Ecto neural progenitor cell (in vitro differentiated cells): ENCODE measurements around the gene NR5A1.

Source experiments
- DNase-seq: peaks from one replicate; pipeline ENCODE4 v3.0.0-alpha.2; 2018; ENCODE audit warnings: low spot score

The NR5A1 gene

DNA sequence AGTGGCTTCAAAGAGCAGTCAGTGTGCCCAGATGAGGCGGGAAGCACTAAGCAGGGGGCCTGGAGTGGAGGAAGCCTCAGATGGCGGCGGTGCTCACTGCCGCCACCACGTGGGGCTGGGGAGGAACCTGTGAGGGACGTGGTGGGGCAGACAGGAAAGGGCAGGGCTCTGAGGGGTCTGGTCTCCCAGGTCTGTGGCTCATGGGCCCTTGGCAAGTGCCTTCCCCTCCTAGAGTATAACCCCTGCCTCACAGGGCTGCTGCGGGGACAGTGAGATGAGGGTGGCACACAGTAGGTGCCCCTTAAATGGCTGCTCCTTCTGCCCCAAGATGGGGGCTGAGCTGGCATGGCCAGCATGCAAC, 26.6 kb downstream of the NR5A1 start:
- peak; percentile 76 for DNase-seq

DNA sequence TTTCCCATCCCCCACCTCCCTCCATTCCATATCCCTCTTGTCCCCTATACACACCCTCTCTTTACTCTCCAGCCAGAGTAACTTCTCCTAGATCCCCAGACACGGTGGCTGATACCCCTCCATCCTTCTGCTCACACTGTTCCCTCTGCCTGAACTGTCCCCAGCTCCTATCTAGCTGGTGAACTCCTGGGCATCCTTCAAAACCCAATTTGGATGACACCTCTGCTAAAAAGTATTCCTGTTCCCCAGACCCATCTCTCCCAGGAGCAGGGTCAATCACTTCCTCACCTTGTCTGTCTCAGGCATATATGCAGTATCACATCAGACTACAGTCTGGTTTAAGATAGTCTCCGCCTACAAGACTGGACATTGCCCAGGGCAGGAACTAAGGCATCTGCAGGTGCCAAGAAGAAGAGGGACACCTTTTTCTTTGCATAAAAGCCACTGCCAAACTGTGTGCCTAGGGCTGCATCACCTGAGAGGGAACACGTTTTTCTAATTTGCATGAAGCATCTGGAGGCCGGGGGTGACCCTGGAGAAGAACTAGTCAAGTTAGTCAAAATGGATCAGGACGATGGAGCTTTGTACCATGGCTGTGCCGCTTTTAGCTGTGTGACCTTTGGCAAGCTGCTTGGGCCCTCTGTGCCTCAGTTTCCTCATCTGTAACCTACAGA, 27.1 kb downstream of the NR5A1 start:
- no peak for DNase-seq

DNA sequence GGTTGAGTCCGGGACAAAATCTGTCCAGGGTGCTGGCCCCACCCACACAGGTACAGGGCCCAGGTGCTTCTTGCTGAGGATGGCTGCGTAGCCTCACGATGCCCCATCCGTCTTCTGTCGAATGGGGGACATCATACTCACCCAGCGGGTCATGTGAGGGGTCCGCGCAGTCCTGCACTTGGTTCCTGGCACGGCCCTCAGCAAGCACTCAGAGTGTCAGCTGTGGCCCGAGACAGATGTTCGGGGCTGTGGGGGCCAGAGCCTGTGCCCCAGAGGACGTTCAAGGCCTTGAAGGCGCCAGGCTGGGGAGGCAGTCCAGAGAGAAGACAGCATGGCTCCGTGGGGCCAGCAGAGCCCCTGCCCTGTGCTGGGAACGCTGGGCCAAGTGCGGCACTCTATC, 27.8 kb downstream of the NR5A1 start:
- no peak for DNase-seq

DNA sequence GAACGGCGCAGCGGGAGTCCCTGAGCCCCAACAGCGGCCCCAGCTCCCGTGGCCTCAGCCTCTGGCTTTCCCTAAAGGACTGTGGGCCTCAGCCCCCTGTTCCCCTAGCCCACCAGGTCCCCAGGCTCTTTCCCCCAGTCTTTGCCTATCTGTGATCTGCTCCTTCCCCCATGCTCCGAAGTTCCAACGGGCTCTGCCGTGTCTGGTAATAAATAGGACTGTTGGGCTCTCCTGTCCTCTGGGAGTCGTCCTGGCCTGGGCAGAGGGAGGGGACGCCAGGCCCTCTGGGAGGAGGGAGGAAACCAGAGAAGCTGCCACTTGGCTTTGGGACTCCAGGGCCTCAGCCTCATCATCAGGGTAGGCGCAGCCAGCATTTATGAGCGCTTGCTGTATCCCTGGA, 28.8 kb downstream of the NR5A1 start:
- no peak for DNase-seq

DNA sequence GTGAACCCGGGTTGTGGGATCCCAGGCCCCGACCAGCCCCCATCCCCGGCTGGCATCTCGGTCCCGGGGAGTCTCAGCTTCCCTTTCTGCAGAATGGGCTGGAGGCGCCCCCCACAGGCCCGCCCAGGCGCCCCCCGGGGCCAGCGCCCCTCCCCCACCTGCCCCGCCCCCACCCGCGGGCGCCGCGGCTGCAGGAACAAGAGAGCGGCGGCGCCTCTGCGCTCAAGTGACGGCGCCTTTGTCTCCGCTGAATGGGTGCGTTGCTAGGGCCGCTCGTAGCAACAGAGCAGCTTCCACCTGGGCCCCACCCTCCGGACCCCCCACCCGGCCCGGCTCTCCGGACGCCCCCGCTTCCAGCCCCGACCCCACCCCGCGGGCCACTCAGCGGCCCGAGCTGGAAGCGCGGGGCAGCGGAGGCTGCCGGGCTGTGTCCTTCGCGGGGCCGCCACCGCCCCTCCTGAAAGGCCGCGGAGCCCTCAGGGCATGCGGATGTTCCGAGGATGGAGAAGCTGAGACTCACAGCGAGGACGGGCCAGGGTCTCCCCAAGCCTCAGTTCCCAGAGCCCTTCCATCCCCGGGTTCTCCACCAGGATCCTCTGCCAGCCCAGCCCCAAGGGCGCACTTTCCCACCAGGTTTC, 29.4 kb downstream of the NR5A1 start:
- DNase-seq, result peak; percentile 79

DNA sequence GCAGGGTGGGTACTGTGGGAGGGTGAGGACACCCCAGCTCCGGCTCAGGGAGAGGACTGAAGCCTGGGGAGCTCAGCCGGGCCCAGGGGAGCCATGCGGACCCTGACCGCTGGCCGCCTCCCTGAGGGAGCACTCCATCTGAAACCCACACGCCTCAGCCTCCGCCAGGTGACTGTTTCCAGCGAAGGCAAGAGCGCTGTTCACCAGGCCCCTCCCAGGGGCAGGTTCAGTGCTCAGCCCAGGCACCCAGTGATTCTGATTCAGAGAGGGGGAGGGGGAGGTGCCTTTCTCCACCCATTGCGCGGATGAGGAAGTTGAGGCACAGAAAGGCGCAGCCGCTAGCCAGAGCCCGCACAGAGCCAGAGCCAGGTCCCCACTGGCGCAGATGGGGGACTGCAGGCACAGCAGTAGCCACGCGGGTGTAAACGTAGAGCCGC, 30.0 kb downstream of the NR5A1 start:
- DNase-seq, result no peak

DNA sequence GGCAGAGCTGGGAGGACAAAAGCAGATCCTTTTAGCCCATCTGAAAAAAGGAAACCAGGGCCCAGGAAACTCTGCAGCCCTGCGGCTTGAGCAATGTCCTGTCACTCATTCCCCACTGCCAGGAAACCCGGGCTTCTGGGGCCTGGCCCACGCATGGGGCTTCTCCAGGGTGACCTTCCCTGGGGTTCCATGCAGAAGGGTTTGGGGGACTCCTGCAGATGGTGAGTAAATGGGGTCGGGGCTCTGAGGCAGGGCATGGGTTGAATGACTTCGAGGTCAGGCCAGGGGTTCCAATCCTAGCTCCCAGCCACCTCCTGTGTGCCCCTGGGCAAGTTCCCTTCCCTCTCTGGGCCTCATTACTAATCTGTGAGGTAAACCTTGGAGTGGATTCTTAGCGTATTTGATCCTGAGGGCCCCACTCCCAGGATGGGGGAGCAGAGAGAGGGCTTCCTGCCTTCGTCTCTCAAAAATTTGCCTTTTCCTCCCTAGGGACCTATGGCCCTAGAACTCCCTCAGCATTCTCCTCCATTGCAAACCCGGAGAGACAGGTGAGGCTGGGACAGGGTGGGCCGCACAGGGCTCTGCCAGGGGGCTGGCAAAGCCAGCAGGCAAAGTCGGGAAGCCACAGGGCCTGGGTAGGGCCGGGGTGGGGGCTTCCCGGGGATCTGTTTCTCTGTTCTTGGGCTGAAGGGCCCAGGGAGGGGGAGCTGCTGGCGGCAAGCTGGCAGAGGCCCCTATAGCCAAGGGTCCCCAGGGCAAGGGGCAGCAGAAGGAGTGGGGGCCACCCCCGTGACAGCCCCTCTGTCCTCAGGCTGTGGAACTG, 31.1 kb downstream of the NR5A1 start:
- no peak for DNase-seq

DNA sequence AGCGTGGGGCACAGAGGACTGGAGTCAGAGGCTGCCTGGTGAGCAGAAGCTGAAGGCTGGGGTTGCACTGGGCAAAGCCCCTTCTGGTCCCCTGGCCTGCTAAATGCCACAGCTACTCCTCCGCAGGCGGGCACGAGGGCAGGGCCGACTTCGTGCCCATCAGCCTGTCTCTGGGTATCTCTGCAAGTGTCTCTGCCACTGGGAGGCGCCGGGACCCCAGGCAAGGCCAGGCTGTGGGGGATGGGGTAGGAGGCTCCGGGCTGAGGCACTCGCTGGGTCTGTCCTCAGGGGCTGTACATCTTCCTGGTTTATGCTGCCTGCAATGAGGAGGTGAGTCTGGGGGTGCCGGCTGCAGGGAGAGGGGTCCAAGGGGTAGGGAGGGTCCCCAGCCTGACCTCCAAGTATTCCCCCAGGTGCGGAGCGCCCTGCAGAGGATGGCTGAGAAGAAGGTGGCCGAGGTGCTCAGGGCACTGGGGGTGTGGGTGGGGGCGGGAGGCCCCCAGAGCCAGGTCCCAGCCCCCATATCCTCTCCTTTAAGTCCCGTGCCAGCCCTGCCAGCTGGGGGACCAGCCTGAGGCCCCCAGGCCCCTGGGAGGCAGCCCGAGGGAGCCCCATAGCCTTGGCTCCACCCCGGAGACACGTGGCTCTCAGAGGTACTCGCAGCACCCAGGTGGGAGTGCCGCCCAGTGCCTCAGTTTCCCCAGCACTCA, 31.9 kb downstream of the NR5A1 start:
- no peak for DNase-seq

DNA sequence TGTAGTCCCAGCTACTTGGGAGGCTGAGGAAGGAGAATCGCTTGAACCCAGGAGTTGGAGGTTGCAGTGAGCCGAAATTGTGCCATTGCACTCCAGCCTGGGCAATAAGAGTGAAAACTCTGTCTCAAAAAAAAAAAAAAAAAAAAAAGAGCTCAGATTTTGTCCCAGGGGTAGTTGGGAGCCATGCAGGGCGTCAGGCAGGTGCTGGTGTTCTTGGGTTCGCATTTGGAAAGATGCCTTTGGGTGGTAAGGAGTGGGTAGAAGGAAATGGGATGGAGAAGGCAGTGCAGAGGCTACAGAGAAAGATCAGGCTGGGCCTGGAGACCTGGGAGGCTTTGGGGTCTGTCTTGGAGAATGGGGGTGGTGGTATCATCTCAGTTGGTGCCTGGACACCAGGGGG, 33.0 kb downstream of the NR5A1 start:
- DNase-seq, result no peak

DNA sequence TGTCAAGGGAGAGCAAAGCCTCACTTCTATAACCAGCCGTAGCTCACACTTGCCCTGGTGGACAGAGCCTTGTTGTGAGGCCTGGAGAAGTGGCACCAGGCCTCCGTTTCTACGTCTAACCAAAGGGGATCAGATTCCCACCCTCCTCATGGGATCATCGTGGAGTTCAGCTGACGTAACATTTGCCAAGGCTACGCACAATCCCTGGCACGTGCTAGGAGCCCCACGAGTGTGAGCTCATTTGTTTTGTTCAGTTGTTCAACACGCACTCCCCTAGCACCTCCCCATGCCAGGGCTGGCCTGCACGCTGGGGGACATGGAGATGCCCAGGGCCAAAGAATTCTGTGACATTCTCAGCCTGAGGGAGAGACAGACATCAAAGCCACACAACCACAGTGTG, 33.9 kb downstream of the NR5A1 start:
- DNase-seq, result no peak

DNA sequence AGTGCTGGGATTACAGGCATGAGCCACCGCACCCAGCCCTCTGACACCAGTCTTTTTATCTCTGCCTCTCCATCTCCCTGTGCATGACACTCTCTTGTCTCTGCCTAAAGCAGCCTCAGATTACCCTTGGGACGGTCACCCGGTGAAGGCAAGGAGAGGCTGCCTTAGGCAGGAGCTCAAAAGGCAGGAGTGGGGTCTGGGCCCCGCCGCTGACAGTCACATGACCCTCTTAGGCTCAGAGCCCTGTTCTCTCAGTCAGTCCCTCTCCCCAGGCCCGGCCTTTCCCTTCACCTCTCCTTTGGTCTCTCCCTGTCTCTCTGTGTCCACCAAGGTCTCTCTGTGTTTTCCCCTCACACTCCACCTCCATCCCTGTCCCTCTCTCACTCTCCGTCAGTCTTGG, 34.4 kb downstream of the NR5A1 start:
- no peak for DNase-seq

DNA sequence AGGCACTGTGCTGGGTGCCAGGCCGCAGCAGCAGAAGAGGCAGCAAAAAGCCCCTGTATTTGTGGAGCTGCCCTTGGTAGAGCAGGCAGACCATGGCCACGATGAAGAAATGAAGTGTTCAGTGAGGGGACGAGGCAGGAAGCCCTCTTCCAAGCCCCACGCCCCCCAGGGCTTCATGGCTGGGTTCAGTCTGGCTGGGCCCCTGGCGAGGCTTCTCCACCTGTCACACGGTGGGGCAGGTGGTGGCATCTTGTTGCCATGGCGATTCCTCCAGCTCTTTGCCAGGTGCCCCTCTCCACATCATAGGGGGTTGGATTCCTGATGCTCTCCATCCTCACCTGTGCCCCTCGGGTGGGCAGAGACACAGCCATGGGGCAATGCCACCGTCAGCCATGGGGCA, 35.4 kb downstream of the NR5A1 start:
- no peak for DNase-seq

DNA sequence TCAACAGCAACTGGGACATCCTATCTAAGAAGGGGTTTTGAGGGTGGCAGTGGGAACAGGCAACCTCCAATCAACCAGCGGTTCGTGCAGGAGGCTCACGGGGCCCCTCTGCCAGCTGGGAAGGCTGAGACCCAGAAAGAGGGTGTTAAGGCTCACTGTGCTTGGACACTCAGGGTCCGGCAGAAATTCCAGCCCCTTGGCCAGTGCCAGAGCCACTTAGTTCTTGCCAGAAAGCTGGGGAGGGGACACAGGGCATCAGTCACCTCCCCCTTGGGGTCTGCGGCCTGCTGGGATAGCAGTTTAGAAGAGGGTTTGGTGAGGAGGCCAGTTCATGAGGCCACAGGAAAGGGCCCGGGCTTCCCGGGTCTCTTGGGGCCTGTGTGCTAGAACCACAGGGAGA, 36.5 kb downstream of the NR5A1 start:
- DNase-seq, result no peak

DNA sequence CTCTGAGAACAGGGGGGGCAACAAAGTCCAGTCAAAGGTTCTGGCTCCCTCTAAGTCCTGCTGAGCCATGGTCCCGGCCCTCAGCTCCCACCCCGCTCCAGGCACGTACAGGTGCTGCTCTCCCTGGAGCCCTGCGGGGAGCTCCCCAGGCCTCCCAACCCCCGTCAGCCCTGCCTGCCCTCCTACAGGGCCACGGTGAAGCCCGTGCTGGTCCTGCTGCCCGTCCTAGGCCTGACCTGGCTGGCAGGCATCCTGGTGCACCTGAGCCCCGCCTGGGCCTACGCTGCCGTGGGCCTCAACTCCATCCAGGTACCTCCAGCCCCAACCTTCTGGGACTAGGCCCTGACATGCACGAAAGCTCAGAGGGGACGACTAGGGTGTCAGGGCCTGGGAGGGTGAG, 36.9 kb downstream of the NR5A1 start:
- no peak for DNase-seq

DNA sequence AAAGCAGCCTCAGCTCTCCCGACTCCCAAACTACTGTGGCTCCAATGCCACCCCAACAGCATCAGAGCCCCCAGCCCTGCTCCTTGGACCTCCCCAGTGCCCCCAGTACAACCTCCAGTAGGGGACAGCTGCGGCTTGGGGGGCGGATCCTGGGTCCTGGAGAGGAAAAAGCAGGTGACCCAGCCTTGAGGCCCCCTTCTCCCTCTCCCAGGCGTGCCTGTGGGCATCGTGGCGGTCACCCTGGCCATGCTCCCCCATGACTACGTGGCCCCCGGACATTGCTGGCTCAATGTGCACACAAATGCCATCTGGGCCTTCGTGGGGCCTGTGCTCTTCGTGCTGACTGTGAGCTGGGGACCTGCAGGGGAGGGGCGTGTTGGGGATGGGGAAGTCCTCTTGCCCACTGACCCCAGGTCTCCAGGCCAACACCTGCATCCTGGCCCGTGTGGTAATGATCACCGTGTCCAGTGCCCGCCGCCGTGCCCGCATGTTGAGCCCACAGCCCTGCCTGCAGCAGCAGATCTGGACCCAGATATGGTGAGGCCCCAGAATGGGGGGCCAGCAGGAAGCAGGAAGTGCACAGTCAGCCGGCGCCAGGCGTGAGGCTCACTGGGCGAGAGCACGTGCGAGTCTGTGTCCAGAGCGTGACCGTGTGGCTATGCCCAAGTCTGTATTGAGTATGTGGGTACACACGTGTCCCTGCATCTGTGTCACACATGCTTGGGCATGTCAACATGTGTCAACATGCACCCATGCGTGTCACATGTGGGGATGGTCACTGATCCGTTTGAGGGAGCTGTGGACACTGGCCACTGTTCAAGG, 38.0 kb downstream of the NR5A1 start:
- no peak for DNase-seq

DNA sequence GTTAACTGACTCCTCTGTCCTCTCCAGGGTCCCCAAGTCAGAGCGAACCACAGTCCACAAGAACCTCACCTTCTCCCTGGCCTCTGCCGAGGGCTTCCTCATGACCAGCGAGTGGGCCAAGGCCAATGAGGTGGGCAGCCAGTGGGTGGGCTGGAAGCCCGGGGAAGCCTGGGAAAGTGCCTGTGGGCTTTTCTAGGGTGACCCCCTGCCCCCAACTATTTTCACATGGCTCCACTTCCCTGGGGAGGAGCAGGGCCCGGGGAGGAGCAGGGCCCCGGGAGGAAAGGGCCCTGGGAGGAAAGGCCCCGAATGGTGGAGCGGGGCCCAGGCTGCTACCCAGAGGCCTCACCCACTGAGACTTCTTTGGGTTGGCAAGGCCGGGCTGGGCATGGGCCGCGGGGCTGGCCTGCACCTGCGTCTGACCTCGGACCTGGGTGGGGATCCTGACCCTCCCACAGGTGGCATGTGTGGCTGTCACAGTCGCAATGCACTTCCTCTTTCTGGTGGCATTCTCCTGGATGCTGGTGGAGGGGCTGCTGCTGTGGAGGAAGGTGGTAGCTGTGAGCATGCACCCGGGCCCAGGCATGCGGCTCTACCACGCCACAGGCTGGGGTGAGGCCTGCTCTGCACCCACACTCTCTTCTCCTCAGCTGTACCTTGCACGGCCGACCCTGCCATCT, 39.0 kb downstream of the NR5A1 start:
- DNase-seq, result no peak

DNA sequence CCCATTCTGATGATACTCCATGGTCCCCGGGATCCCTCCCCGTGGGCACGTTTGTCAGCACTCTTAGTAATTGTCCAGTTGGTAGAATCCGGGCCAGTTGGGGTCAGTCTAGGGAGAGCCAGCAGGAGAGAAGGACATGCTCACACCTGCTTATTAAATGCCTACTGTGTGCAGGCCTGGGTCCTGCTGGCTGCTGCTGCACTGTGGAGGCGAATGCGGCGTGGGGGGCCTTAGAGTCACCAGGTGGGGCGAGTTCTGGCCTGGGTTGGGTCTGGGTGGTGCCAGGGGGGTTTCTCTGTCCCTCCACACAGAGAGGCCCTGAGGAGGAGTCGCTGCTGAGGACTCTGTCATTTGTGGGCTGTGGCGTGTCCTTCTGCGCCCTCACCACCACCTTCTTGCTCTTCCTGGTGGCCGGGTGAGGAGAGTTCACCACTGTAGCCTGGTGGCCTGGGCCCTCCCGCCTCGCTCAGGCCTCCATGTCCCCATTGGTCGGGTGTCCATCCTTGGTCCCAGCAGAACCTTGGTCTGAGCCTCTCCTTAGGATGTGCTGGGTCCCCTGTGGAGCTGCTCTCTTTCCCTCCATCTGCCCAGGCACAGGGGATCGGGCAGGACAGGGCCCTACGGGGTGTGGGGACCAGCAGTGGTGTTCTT, 39.7 kb downstream of the NR5A1 start:
- no peak for DNase-seq

DNA sequence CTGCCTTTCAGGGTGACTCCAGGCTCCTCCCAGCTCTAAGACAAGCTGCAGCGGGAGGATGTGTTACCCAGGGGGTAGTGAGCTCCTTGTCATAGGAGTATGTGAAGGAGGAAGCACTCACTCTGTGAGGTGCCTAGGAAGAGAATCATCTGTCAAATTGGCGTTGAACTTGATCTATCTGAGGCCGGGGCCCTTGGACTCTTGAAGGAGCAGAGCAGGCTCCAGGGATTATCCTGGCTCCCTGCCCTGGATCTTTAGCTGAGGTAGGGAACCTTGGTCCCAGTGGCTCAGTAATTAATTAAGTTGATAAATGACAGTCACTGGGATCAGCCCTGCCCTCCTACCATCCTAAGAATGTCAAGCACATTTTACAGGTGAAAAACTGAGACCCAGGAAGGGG, 41.5 kb downstream of the NR5A1 start:
- no peak for DNase-seq

DNA sequence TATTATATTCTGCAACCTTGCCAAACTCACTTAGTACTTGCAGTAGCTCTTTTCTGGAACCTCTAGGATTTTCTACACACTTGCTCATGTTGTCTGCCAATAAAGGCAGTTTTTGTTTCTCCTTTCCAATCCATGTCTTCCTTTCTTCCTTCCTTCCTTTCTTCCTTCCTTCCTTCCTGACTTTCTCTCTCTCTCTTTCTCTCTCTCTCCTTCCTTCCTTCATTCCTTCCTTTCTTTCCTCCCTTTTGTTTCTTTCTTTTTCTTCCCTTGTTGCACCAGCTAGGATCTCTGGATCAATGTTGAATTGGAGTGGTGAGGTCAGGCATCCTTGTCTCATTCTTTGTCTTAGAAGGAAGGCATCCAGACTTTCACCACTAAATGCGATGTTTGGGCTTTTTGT, 44.5 kb downstream of the NR5A1 start:
- no peak for DNase-seq

DNA sequence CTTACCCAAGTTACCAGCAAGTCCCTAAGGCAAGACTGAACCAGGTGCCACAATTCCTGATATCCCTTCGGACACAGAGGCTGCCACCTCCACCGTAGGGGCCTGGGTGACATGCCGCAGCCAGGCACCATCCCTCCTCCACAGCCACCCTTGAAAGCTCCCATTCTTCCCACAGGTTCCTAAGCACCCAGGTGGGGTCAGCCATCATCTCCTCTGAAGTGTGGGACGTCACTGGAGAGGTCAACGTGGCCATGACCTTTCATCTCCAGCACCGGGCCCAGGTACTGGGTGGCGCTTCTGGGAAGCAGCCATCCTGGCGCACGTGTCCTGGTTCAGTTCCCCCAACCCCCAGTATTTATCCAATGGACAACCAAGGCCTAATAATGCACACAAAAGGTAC, 48.8 kb downstream of the NR5A1 start:
- no peak for DNase-seq
